GM23338 (cell line): ENCODE results near the gene MTCH2. TPM values are rescaled to one million over a fixed set of nuclear protein-coding genes. Genes with fewer than 3 reads are reported as not detected.

Experiments used
- ATAC-seq: fragments of 200-7000 bp; cut with Tn5 transposase; 3 replicates; pipeline ENCODE4 v1.9.1; 2020
- DNase-seq: peaks from one replicate; pipeline ENCODE4 v3.0.0-alpha.2; 2015; ENCODE audit warnings: low spot score
- H2AFZ ChIP-seq: fragments of 200-600 bp; sonication (generic); 2 replicates; pipeline ENCODE4 v1.8.0; 2016; ENCODE audit warnings: antibody characterized with exemption, mild to moderate bottlenecking, moderate library complexity
- H3F3A ChIP-seq: fragments of 200-600 bp; sonication (generic); replicated peaks from 2 replicates; pipeline ENCODE4 v1.8.0; 2017; ENCODE audit warnings: antibody characterized with exemption, mixed run types, low read depth
- H3K27ac ChIP-seq: fragments of 200-600 bp; sonication (generic); 2 replicates; pipeline ENCODE4 v1.6.1; 2016; ENCODE audit warnings: low read depth
- H3K27me3 ChIP-seq: fragments of 200-600 bp; sonication (generic); 2 replicates; pipeline ENCODE4 v1.8.0; 2016; ENCODE audit warnings: mild to moderate bottlenecking, mixed run types, moderate library complexity; ENCODE audit not compliant: insufficient read depth
- H3K36me3 ChIP-seq: fragments of 200-600 bp; sonication (generic); 2 replicates; pipeline ENCODE4 v1.8.0; 2016; ENCODE audit warnings: mild to moderate bottlenecking; ENCODE audit not compliant: insufficient read depth
- H3K4me1 ChIP-seq: fragments of 200-600 bp; sonication (generic); 2 replicates; pipeline ENCODE4 v1.8.0; 2016; ENCODE audit warnings: mild to moderate bottlenecking, moderate library complexity; ENCODE audit not compliant: insufficient read depth
- H3K4me2 ChIP-seq: fragments of 200-600 bp; sonication (generic); 2 replicates; pipeline ENCODE4 v1.7.1; 2017; ENCODE audit warnings: mixed run types
- H3K4me3 ChIP-seq: fragments of 200-600 bp; sonication (generic); 2 replicates; pipeline ENCODE4 v1.6.1; 2016; ENCODE audit warnings: mixed run types
- H3K79me2 ChIP-seq: fragments of 200-600 bp; sonication (generic); replicated peaks from 2 replicates; pipeline ENCODE4 v1.8.0; 2017; ENCODE audit warnings: mild to moderate bottlenecking; ENCODE audit not compliant: insufficient read depth
- H3K9me2 ChIP-seq: fragments of 200-600 bp; sonication (generic); 2 replicates; pipeline ENCODE4 v1.8.0; 2017; ENCODE audit not compliant: insufficient read depth
- H4K20me1 ChIP-seq: fragments of 200-600 bp; sonication (generic); replicated peaks from 2 replicates; pipeline ENCODE4 v1.8.0; 2017; ENCODE audit warnings: mild to moderate bottlenecking; ENCODE audit not compliant: insufficient read depth
- H3K27ac Mint-ChIP-seq: 2 replicates; pipeline ENCODE4 v1.8.0; 2020; ENCODE audit warnings: inconsistent platforms, mild to moderate bottlenecking, moderate library complexity, mixed read lengths
- H3K27me3 Mint-ChIP-seq: 3 replicates; pipeline ENCODE4 v1.8.0; 2022; ENCODE audit warnings: low read depth, mild to moderate bottlenecking, moderate library complexity, mixed read lengths, inconsistent platforms; ENCODE audit not compliant: insufficient read depth, poor library complexity
- H3K36me3 Mint-ChIP-seq: 3 replicates; pipeline ENCODE4 v1.8.0; 2021; ENCODE audit warnings: low read depth, mild to moderate bottlenecking, inconsistent platforms, moderate library complexity, mixed read lengths
- H3K4me1 Mint-ChIP-seq: 3 replicates; pipeline ENCODE4 v1.8.0; 2020; ENCODE audit warnings: mild to moderate bottlenecking, inconsistent platforms, mixed read lengths
- H3K4me3 Mint-ChIP-seq: 3 replicates; pipeline ENCODE4 v1.8.0; 2021; ENCODE audit warnings: moderate library complexity, mild to moderate bottlenecking, inconsistent platforms, mixed read lengths
- H3K9me3 Mint-ChIP-seq: 3 replicates; pipeline ENCODE4 v1.8.0; 2020; ENCODE audit warnings: moderate library complexity, mild to moderate bottlenecking, inconsistent platforms, mixed read lengths
- CREB1 ChIP-seq: fragments of 250-450 bp; sonication (Bioruptor Pico); IDR thresholded peaks from 2 replicates; pipeline ENCODE4 v1.5.0; 2020; ENCODE audit warnings: low read depth, mild to moderate bottlenecking, moderate library complexity
- ETS1 ChIP-seq: IDR thresholded peaks from 2 replicates; pipeline ENCODE4 v1.6.1; 2016; ENCODE audit warnings: antibody characterized with exemption
- EZH2 ChIP-seq: fragments of 200-600 bp; sonication (generic); IDR thresholded peaks from one replicate; pipeline ENCODE4 v1.8.0; 2017; ENCODE audit warnings: antibody characterized with exemption, mild to moderate bottlenecking, low read depth; ENCODE audit not compliant: unreplicated experiment
- EZH2phosphoT487 ChIP-seq: fragments of 200-600 bp; sonication (generic); IDR thresholded peaks from one replicate; pipeline ENCODE4 v1.8.1; 2018; ENCODE audit warnings: antibody characterized with exemption; ENCODE audit not compliant: unreplicated experiment
- NANOG ChIP-seq: IDR thresholded peaks from 2 replicates; pipeline ENCODE4 v1.6.1; 2016; ENCODE audit warnings: antibody characterized with exemption, borderline replicate concordance
- STAT1 ChIP-seq: IDR thresholded peaks from one replicate; pipeline ENCODE4 v1.6.1; 2016; ENCODE audit warnings: antibody characterized with exemption; ENCODE audit not compliant: unreplicated experiment
- ZNF331 ChIP-seq: fragments of 250-450 bp; sonication (Bioruptor Pico); IDR thresholded peaks from 2 replicates; pipeline ENCODE4 v1.5.0; 2020; ENCODE audit warnings: low read depth, mild to moderate bottlenecking, moderate library complexity
- polyA plus RNA-seq: library from polyadenylated mRNA; unstranded; fragments of >200 nt; fragmentation: Nextera tagmentation; extraction: Ambion mirVana; gene quantifications from 2 replicates; pipeline ENCODE4 v1.2.1, GENCODE V29; 2016
- total RNA-seq: library from RNA; depleted of rRNA; stranded (reverse); fragments of >200 nt; shearing (Covaris generic); gene quantifications from 2 replicates; pipeline ENCODE4 v1.2.3, GENCODE V29; 2014
- TF ChIP-seq, protein P1 (sequence below): IDR thresholded peaks from one replicate; pipeline ENCODE4 v1.6.1; 2018; ENCODE audit warnings: antibody characterized with exemption; ENCODE audit not compliant: unreplicated experiment
- TF ChIP-seq, protein P2 (sequence below), 2 experiments: fragments of 200-600 bp in 1 of 2; sonication (generic) in 1 of 2; conservative IDR thresholded peaks; 2 replicates each; pipeline versions ENCODE4 v1.5.1 to v1.6.1; 2016 to 2017; ENCODE audit warnings: antibody characterized with exemption in 2 of 2, low read depth in 2 of 2, mild to moderate bottlenecking in 2 of 2, moderate library complexity in 1 of 2

Gene MTCH2
- total and polyA plus RNA-seq, 2 experiments from 2014 or later = 90.9 to 155 TPM

GRCh38 chr11:47573321-47573720, 69.0 kb downstream of the MTCH2 start:
- Histone ChIP-seq H2AFZ (no peak overlapping the region), H3K79me2 (peaks cover 31% of the 10 kb centered on the region), H3K27me3 (no peaks in the 10 kb centered on the region), H3K4me3 (no peak overlapping the region), H3K9me2 (no peaks in the 10 kb centered on the region), H3K36me3 (peaks cover 23% of the 10 kb centered on the region), H3K4me2 (no peak overlapping the region), H3F3A (peaks cover 14% of the 10 kb centered on the region; the same call in 1 of the 2 replicates), H4K20me1 (peaks cover 13% of the 10 kb centered on the region), H3K27ac (no peak overlapping the region), H3K4me1 (peaks cover 7% of the 10 kb centered on the region)
- no peaks in the 10 kb centered on the region for H3K9me3 Mint-ChIP-seq
- H3K27me3 Mint-ChIP-seq = peaks cover 3% of the 10 kb centered on the region
- no peak overlapping the region for H3K27ac Mint-ChIP-seq
- H3K36me3 Mint-ChIP-seq = peaks cover 73% of the 10 kb centered on the region
- no peak overlapping the region for H3K4me3 Mint-ChIP-seq
- H3K4me1 Mint-ChIP-seq = peaks cover 14% of the 10 kb centered on the region
- ATAC-seq (no peak), DNase-seq (no peak)
- no peak for TF ChIP-seq ETS1
- TF ChIP-seq ZNF331 = no peak
- TF ChIP-seq STAT1 = no peak
- no peak for TF ChIP-seq NANOG
- TF ChIP-seq, protein P1, sequence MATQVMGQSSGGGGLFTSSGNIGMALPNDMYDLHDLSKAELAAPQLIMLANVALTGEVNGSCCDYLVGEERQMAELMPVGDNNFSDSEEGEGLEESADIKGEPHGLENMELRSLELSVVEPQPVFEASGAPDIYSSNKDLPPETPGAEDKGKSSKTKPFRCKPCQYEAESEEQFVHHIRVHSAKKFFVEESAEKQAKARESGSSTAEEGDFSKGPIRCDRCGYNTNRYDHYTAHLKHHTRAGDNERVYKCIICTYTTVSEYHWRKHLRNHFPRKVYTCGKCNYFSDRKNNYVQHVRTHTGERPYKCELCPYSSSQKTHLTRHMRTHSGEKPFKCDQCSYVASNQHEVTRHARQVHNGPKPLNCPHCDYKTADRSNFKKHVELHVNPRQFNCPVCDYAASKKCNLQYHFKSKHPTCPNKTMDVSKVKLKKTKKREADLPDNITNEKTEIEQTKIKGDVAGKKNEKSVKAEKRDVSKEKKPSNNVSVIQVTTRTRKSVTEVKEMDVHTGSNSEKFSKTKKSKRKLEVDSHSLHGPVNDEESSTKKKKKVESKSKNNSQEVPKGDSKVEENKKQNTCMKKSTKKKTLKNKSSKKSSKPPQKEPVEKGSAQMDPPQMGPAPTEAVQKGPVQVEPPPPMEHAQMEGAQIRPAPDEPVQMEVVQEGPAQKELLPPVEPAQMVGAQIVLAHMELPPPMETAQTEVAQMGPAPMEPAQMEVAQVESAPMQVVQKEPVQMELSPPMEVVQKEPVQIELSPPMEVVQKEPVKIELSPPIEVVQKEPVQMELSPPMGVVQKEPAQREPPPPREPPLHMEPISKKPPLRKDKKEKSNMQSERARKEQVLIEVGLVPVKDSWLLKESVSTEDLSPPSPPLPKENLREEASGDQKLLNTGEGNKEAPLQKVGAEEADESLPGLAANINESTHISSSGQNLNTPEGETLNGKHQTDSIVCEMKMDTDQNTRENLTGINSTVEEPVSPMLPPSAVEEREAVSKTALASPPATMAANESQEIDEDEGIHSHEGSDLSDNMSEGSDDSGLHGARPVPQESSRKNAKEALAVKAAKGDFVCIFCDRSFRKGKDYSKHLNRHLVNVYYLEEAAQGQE = no peak
- TF ChIP-seq EZH2phosphoT487 = no peak
- TF ChIP-seq EZH2 = no peak
- TF ChIP-seq, protein P2, sequence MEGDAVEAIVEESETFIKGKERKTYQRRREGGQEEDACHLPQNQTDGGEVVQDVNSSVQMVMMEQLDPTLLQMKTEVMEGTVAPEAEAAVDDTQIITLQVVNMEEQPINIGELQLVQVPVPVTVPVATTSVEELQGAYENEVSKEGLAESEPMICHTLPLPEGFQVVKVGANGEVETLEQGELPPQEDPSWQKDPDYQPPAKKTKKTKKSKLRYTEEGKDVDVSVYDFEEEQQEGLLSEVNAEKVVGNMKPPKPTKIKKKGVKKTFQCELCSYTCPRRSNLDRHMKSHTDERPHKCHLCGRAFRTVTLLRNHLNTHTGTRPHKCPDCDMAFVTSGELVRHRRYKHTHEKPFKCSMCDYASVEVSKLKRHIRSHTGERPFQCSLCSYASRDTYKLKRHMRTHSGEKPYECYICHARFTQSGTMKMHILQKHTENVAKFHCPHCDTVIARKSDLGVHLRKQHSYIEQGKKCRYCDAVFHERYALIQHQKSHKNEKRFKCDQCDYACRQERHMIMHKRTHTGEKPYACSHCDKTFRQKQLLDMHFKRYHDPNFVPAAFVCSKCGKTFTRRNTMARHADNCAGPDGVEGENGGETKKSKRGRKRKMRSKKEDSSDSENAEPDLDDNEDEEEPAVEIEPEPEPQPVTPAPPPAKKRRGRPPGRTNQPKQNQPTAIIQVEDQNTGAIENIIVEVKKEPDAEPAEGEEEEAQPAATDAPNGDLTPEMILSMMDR (conservative IDR thresholded peaks at IDR 0.05; ENCODE audit: low read depth in 2 of 2) = no peak

GRCh38 chr11:47572715-47573255, 69.6 kb downstream of the MTCH2 start:
- Mint-ChIP-seq H3K27ac (no peak overlapping the region), H3K4me3 (no peak overlapping the region), H3K36me3 (peaks cover 73% of the 10 kb centered on the region), H3K4me1 (peaks cover 9% of the 10 kb centered on the region), H3K9me3 (no peaks in the 10 kb centered on the region), H3K27me3 (peaks cover 3% of the 10 kb centered on the region)
- TF ChIP-seq CREB1 (CRISPR knock-in tag) = no peak
- no peak overlapping the region for H2AFZ ChIP-seq
- no peaks in the 10 kb centered on the region for H3K9me2 ChIP-seq
- DNase-seq (no peak), ATAC-seq (no peak)
- H3K79me2 ChIP-seq = peaks cover 32% of the 10 kb centered on the region
- H3K36me3 ChIP-seq = peaks cover 23% of the 10 kb centered on the region
- no peaks in the 10 kb centered on the region for H3K27me3 ChIP-seq
- peaks cover 9% of the 10 kb centered on the region; the same call in 1 of the 2 replicates for H3F3A ChIP-seq
- H3K27ac ChIP-seq = no peak overlapping the region
- peaks cover 13% of the 10 kb centered on the region for H4K20me1 ChIP-seq
- no peak overlapping the region for H3K4me2 ChIP-seq
- H3K4me3 ChIP-seq = no peak overlapping the region
- peaks cover 2% of the 10 kb centered on the region for H3K4me1 ChIP-seq
